GM23338 (cell line): ENCODE data around the gene ITPR2. TPM values are rescaled to one million over a fixed set of nuclear protein-coding genes. Genes with fewer than 3 reads are reported as not detected.

ENCODE experiments used
- ATAC-seq: fragments of 200-7000 bp; cut with Tn5 transposase; 3 replicates; pipeline ENCODE4 v1.9.1; 2020
- DNase-seq: peaks from one replicate; pipeline ENCODE4 v3.0.0-alpha.2; 2015; ENCODE audit warnings: low spot score
- H2AFZ ChIP-seq: fragments of 200-600 bp; sonication (generic); 2 replicates; pipeline ENCODE4 v1.8.0; 2016; ENCODE audit warnings: antibody characterized with exemption, mild to moderate bottlenecking, moderate library complexity
- H3F3A ChIP-seq: fragments of 200-600 bp; sonication (generic); replicated peaks from 2 replicates; pipeline ENCODE4 v1.8.0; 2017; ENCODE audit warnings: antibody characterized with exemption, mixed run types, low read depth
- H3K27ac ChIP-seq: fragments of 200-600 bp; sonication (generic); 2 replicates; pipeline ENCODE4 v1.6.1; 2016; ENCODE audit warnings: low read depth
- H3K27me3 ChIP-seq: fragments of 200-600 bp; sonication (generic); 2 replicates; pipeline ENCODE4 v1.8.0; 2016; ENCODE audit warnings: mild to moderate bottlenecking, mixed run types, moderate library complexity; ENCODE audit not compliant: insufficient read depth
- H3K36me3 ChIP-seq: fragments of 200-600 bp; sonication (generic); 2 replicates; pipeline ENCODE4 v1.8.0; 2016; ENCODE audit warnings: mild to moderate bottlenecking; ENCODE audit not compliant: insufficient read depth
- H3K4me1 ChIP-seq: fragments of 200-600 bp; sonication (generic); 2 replicates; pipeline ENCODE4 v1.8.0; 2016; ENCODE audit warnings: mild to moderate bottlenecking, moderate library complexity; ENCODE audit not compliant: insufficient read depth
- H3K4me2 ChIP-seq: fragments of 200-600 bp; sonication (generic); 2 replicates; pipeline ENCODE4 v1.7.1; 2017; ENCODE audit warnings: mixed run types
- H3K4me3 ChIP-seq: fragments of 200-600 bp; sonication (generic); 2 replicates; pipeline ENCODE4 v1.6.1; 2016; ENCODE audit warnings: mixed run types
- H3K79me2 ChIP-seq: fragments of 200-600 bp; sonication (generic); replicated peaks from 2 replicates; pipeline ENCODE4 v1.8.0; 2017; ENCODE audit warnings: mild to moderate bottlenecking; ENCODE audit not compliant: insufficient read depth
- H3K9me2 ChIP-seq: fragments of 200-600 bp; sonication (generic); 2 replicates; pipeline ENCODE4 v1.8.0; 2017; ENCODE audit not compliant: insufficient read depth
- H4K20me1 ChIP-seq: fragments of 200-600 bp; sonication (generic); replicated peaks from 2 replicates; pipeline ENCODE4 v1.8.0; 2017; ENCODE audit warnings: mild to moderate bottlenecking; ENCODE audit not compliant: insufficient read depth
- H3K27ac Mint-ChIP-seq: 2 replicates; pipeline ENCODE4 v1.8.0; 2020; ENCODE audit warnings: inconsistent platforms, mild to moderate bottlenecking, moderate library complexity, mixed read lengths
- H3K27me3 Mint-ChIP-seq: 3 replicates; pipeline ENCODE4 v1.8.0; 2022; ENCODE audit warnings: low read depth, mild to moderate bottlenecking, moderate library complexity, mixed read lengths, inconsistent platforms; ENCODE audit not compliant: insufficient read depth, poor library complexity
- H3K36me3 Mint-ChIP-seq: 3 replicates; pipeline ENCODE4 v1.8.0; 2021; ENCODE audit warnings: low read depth, mild to moderate bottlenecking, inconsistent platforms, moderate library complexity, mixed read lengths
- H3K4me1 Mint-ChIP-seq: 3 replicates; pipeline ENCODE4 v1.8.0; 2020; ENCODE audit warnings: mild to moderate bottlenecking, inconsistent platforms, mixed read lengths
- H3K4me3 Mint-ChIP-seq: 3 replicates; pipeline ENCODE4 v1.8.0; 2021; ENCODE audit warnings: moderate library complexity, mild to moderate bottlenecking, inconsistent platforms, mixed read lengths
- H3K9me3 Mint-ChIP-seq: 3 replicates; pipeline ENCODE4 v1.8.0; 2020; ENCODE audit warnings: moderate library complexity, mild to moderate bottlenecking, inconsistent platforms, mixed read lengths
- CREB1 ChIP-seq: fragments of 250-450 bp; sonication (Bioruptor Pico); IDR thresholded peaks from 2 replicates; pipeline ENCODE4 v1.5.0; 2020; ENCODE audit warnings: low read depth, mild to moderate bottlenecking, moderate library complexity
- EZH2 ChIP-seq: fragments of 200-600 bp; sonication (generic); IDR thresholded peaks from one replicate; pipeline ENCODE4 v1.8.0; 2017; ENCODE audit warnings: antibody characterized with exemption, mild to moderate bottlenecking, low read depth; ENCODE audit not compliant: unreplicated experiment
- POLR2AphosphoS5 ChIP-seq: IDR thresholded peaks from 2 replicates; pipeline ENCODE4 v1.6.1; 2016; ENCODE audit warnings: antibody characterized with exemption, low read depth
- ZNF331 ChIP-seq: fragments of 250-450 bp; sonication (Bioruptor Pico); IDR thresholded peaks from 2 replicates; pipeline ENCODE4 v1.5.0; 2020; ENCODE audit warnings: low read depth, mild to moderate bottlenecking, moderate library complexity
- polyA plus RNA-seq: library from polyadenylated mRNA; unstranded; fragments of >200 nt; fragmentation: Nextera tagmentation; extraction: Ambion mirVana; gene quantifications from 2 replicates; pipeline ENCODE4 v1.2.1, GENCODE V29; 2016
- total RNA-seq: library from RNA; depleted of rRNA; stranded (reverse); fragments of >200 nt; shearing (Covaris generic); gene quantifications from 2 replicates; pipeline ENCODE4 v1.2.3, GENCODE V29; 2014
- TF ChIP-seq, protein P1 (sequence below), 2 experiments: fragments of 200-600 bp in 1 of 2; sonication (generic) in 1 of 2; conservative IDR thresholded peaks; 2 replicates each; pipeline versions ENCODE4 v1.5.1 to v1.6.1; 2016 to 2017; ENCODE audit warnings: antibody characterized with exemption in 2 of 2, low read depth in 2 of 2, mild to moderate bottlenecking in 2 of 2, moderate library complexity in 1 of 2
- TF ChIP-seq, protein P2 (sequence below): fragments of 250-450 bp; sonication (Bioruptor Pico); IDR thresholded peaks from 2 replicates; pipeline ENCODE4 v1.5.0; 2020; ENCODE audit warnings: mild to moderate bottlenecking, moderate library complexity

ITPR2 gene
- total and polyA plus RNA-seq, 2 experiments from 2014 or later = 44.5 to 65.2 TPM

DNA sequence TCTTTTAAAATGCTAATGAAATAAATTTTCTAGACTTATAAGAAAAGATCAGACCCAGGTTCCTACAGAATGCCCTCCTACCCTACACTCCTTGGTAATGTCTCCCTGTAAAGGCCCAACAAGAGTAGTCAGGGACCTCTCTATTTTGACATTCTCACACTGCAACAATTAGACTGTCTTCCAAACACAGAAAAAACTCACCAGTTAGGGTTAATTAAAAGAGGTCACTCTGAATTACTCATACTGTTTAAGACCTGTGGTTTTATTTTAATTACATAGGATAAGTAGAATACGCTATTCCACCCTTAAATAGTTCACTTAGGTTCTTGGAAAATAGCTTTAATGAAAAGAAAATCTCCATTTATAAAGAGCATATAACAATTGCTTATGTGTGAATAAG, 142.4 kb downstream of the ITPR2 start:
- peak overlapping the region; percentile 96 for H3K27ac Mint-ChIP-seq
- Histone ChIP-seq H2AFZ (no peak overlapping the region), H3K36me3 (peaks cover 12% of the 10 kb centered on the region; the same call in 1 of the 2 replicates), H3F3A (0 out of 2 replicates have a peak, but pooled peaks cover 3% of the 10 kb centered on the region), H3K4me2 (no peak overlapping the region; the same call in none of the 2 replicates), H3K27ac (peak overlapping the region; percentile 52; the same call in 1 of the 2 replicates), H4K20me1 (no peaks in the 10 kb centered on the region), H3K9me2 (no peaks in the 10 kb centered on the region; the same call in 1 of the 2 replicates), H3K4me3 (no peak overlapping the region), H3K4me1 (peaks cover 24% of the 10 kb centered on the region), H3K27me3 (no peaks in the 10 kb centered on the region), H3K79me2 (peaks cover 12% of the 10 kb centered on the region)
- H3K36me3 Mint-ChIP-seq = peaks cover 54% of the 10 kb centered on the region
- H3K27me3 Mint-ChIP-seq = no peaks in the 10 kb centered on the region
- H3K9me3 Mint-ChIP-seq = no peaks in the 10 kb centered on the region; the same call in 2 of the 3 replicates
- H3K4me3 Mint-ChIP-seq = no peak overlapping the region
- TF ChIP-seq, protein P1, sequence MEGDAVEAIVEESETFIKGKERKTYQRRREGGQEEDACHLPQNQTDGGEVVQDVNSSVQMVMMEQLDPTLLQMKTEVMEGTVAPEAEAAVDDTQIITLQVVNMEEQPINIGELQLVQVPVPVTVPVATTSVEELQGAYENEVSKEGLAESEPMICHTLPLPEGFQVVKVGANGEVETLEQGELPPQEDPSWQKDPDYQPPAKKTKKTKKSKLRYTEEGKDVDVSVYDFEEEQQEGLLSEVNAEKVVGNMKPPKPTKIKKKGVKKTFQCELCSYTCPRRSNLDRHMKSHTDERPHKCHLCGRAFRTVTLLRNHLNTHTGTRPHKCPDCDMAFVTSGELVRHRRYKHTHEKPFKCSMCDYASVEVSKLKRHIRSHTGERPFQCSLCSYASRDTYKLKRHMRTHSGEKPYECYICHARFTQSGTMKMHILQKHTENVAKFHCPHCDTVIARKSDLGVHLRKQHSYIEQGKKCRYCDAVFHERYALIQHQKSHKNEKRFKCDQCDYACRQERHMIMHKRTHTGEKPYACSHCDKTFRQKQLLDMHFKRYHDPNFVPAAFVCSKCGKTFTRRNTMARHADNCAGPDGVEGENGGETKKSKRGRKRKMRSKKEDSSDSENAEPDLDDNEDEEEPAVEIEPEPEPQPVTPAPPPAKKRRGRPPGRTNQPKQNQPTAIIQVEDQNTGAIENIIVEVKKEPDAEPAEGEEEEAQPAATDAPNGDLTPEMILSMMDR (conservative IDR thresholded peaks at IDR 0.05; ENCODE audit: low read depth in 2 of 2) = no peak
- TF ChIP-seq, protein P2, sequence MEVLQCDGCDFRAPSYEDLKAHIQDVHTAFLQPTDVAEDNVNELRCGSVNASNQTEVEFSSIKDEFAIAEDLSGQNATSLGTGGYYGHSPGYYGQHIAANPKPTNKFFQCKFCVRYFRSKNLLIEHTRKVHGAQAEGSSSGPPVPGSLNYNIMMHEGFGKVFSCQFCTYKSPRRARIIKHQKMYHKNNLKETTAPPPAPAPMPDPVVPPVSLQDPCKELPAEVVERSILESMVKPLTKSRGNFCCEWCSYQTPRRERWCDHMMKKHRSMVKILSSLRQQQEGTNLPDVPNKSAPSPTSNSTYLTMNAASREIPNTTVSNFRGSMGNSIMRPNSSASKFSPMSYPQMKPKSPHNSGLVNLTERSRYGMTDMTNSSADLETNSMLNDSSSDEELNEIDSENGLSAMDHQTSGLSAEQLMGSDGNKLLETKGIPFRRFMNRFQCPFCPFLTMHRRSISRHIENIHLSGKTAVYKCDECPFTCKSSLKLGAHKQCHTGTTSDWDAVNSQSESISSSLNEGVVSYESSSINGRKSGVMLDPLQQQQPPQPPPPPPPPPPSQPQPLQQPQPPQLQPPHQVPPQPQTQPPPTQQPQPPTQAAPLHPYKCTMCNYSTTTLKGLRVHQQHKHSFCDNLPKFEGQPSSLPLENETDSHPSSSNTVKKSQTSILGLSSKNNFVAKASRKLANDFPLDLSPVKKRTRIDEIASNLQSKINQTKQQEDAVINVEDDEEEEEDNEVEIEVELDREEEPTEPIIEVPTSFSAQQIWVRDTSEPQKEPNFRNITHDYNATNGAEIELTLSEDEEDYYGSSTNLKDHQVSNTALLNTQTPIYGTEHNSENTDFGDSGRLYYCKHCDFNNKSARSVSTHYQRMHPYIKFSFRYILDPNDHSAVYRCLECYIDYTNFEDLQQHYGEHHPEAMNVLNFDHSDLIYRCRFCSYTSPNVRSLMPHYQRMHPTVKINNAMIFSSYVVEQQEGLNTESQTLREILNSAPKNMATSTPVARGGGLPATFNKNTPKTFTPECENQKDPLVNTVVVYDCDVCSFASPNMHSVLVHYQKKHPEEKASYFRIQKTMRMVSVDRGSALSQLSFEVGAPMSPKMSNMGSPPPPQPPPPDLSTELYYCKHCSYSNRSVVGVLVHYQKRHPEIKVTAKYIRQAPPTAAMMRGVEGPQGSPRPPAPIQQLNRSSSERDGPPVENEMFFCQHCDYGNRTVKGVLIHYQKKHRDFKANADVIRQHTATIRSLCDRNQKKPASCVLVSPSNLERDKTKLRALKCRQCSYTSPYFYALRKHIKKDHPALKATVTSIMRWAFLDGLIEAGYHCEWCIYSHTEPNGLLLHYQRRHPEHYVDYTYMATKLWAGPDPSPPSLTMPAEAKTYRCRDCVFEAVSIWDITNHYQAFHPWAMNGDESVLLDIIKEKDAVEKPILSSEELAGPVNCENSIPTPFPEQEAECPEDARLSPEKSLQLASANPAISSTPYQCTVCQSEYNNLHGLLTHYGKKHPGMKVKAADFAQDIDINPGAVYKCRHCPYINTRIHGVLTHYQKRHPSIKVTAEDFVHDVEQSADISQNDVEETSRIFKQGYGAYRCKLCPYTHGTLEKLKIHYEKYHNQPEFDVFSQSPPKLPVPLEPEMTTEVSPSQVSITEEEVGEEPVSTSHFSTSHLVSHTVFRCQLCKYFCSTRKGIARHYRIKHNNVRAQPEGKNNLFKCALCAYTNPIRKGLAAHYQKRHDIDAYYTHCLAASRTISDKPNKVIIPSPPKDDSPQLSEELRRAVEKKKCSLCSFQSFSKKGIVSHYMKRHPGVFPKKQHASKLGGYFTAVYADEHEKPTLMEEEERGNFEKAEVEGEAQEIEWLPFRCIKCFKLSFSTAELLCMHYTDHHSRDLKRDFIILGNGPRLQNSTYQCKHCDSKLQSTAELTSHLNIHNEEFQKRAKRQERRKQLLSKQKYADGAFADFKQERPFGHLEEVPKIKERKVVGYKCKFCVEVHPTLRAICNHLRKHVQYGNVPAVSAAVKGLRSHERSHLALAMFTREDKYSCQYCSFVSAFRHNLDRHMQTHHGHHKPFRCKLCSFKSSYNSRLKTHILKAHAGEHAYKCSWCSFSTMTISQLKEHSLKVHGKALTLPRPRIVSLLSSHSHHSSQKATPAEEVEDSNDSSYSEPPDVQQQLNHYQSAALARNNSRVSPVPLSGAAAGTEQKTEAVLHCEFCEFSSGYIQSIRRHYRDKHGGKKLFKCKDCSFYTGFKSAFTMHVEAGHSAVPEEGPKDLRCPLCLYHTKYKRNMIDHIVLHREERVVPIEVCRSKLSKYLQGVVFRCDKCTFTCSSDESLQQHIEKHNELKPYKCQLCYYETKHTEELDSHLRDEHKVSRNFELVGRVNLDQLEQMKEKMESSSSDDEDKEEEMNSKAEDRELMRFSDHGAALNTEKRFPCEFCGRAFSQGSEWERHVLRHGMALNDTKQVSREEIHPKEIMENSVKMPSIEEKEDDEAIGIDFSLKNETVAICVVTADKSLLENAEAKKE (CRISPR knock-in tag) = no peak
- TF ChIP-seq POLR2AphosphoS5 (no peak), ZNF331 (CRISPR knock-in tag) (no peak), EZH2 (no peak), CREB1 (no peak)
- DNase-seq (no peak), ATAC-seq (no peak)
- peaks cover 28% of the 10 kb centered on the region for H3K4me1 Mint-ChIP-seq
